NCI-H345 treated with DMSO at 0.1 percent for 48 hours (cell line): ENCODE results near the gene SMO.
"Not testable (repeated sequence)": the region's sequence is repeated elsewhere in the genome, so short reads cannot be mapped to it uniquely, and the experiment has no call there.

Experiments
- DNase-seq: peaks from one replicate; lab custom pipeline; 2025; ENCODE audit not compliant: unreplicated experiment; lab: John Stamatoyannopoulos, UW

SMO gene

DNA sequence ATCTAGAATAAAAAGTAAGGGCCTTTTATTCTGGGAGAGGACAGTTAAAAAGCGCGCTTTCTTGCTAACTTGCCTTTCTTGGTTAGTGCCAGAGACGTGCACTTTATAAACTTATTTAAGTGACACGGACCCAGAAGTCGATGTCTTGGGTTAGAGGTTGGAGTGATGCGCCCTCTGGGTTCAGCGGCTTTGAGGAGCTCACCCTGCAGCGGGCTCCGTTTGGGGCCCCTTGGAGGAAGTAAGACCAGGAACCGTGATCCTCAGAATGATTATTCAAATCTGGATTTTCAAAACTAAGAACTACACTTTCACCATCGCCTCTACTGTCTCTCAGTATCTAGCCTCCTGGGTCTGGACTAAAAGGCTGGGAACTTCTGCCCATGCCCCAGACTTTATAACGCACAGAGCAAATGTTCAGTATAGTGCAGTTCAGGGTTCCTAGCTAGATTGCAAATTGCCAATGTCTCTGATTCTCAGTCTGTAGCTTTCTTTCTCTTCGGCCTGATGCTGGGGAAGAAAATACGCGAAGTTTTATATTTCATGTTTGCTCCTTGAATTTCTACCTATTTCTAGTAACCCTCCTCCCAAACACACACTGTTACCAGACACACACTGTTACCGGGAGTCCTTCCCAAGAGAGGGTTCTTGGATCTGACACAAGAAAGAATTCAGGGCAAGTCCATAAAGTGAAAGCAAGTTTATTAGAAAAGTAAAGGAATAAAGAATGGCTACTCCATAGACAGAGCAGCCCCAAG is 18.6 kb upstream of the SMO start:
- no peak for DNase-seq

DNA sequence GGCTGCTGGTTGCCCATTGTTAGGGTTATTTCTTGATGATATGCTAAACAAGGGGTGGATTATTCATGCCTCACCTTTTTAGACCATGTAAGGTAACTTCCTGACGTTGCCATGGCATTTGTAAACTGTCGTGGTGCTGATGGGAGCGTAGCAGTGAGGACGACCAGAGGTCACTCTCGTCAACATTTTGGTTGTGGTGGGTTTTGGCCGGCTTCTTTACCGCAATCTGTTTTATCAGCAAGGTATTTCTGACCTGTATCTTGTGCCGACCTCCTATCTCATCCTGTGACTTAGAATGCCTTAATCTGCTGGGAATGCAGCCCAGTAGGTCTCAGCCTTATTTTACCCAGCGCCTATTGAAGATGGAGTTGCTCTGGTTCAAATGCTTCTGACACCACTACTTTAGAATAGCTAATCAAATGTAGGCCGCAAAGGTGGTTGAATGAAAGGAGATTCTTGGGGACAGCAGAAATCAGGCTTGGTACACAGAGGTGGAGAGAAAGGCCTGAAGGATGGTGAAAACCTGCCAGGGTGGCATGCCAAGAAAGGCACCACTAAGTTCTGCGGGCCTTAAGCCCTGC is 17.9 kb upstream of the SMO start:
- DNase-seq: no peak

DNA sequence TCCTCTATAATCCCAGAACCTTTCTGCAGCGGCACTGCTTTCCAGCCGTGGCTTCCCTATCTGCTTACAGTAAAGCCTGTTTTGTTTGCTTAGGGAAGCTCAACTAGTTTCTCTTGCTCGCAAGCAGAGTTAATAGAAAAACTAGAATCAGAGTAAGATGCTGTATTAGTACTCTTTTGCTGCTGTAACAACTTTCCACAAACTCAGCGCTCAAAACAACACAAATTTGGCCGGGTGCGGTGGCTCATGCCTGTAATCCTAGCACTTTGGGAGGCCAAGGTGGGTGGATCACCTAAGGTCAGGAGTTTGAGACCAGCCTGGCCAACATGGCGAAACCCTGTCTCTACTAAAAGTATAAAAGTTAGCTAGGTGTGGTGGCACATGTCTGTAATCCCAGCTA is 14.6 kb upstream of the SMO start:
- not testable (repeated sequence) for DNase-seq

DNA sequence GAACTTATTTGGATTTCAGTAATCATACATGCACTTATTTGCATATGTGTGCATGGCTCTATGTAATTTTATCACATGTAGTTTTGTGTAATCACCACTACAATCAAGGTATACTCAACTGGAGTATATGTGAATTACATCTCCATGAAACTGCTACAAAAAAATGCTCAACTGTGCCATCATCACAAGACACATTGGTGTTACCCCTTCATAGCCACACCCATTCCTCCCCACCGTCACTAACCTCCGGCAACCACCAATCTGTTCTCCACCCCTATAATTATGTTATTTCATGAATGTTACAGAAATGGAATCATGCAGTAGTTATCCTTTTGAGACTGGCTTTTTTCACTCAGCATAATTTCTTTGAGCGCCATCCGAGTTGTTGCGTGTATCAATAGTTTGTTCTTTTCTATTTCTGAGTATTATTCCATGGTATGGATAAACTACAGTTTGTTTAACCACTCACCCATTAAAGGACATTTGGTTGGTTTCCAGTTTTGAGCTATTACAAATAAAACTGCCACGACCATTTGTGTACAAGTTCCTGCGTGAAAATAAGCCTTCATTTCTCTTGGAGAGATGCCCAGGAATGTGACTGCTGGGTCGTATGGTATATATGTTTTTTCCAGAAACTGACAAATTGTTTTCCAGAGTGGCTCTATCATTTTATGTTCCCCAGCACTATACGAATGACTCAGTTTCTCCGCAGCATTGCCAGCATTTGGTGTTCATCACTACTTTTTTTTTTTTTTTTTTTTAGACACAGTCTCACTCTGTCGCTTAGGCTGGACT is 11.3 kb upstream of the SMO start:
- no peak for DNase-seq

DNA sequence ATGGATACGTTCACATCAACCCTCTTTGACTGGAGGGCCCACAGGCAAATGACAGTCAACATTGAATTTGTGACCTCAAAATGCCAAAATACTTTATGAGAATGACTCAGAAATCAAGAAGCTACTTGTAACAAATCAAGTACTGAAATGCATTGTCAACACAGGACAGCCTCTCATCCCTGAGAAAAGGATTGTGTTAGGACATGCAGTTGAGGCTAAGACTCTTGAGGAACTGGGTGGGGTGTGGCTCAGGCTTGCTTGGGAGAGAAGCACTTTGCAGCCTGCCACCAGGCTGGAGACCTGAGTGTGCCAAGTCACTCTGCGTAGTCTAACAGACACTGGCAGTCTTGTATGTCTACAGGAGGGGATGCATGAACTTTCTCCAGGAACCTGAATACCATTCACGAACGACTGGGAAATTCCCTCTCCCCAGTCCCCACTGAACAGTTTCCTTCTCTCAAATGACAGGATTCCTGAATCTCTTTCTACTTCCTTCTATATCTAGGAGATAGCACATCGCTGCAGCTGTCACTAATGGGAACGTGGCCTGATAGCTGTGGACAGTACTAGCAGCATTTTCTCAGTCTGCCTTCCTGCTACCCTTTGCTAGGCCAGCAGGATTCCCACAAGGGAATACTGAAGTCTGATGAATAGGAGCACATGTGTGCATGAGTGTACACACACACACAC is 3.3 kb upstream of the SMO start:
- no peak for DNase-seq

DNA sequence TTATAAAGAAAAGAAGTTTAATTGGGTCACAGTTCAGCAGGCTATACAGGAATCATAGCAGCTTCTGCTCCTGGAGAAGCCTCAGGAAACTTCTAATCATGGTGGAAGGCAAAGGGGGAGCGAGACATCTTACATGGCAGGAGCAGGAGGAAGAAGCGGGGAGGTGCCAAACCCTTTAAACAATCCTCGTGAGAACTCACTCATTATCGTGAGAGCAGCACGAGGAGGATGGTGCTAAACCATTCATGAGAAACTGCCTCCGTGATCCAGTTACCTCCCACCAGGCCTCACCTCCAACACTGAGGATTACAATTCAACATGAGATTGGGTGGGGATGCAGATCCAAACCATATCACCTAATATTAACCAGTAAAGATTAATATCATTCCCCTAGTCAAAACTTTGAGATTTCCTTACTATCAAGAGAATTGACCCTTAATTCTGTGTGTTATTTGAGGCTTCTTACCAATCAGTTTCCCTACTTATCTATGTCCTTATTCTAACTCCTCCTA is 1.6 kb upstream of the SMO start:
- no peak for DNase-seq

DNA sequence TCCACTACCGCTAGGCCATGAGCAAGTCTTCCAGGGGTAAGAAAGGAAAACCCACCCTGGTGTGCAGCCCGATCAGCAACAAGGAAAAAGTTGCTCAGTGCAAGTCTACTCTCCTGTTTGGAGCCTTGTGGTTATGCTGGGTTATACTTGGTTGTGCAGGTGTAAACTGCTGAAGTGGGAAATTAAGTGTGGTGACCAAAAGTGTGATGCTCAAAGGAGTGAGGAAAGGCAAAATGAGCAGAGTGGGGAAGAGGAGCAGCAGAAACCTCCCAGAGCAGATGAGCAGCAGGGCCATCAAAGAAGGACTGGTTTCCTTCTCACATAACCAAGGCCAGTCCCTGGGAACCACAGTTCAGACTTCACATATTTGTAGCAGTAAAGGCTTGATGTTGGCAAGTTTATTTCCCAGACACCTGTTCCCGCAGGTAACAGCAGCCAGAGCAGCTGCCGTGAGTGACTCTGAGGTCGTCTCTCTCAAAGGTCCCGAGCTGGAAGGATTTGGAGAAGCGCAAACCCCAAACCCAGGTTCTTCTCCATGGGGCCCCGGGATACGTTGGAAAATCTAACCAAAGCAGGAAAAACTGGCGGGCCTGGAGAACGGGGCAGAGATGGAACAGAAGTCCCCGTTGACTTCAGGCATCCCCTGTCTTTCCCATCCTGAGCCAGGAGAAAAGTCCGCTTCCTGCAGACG is 607 bp upstream of the SMO start:
- no peak for DNase-seq

DNA sequence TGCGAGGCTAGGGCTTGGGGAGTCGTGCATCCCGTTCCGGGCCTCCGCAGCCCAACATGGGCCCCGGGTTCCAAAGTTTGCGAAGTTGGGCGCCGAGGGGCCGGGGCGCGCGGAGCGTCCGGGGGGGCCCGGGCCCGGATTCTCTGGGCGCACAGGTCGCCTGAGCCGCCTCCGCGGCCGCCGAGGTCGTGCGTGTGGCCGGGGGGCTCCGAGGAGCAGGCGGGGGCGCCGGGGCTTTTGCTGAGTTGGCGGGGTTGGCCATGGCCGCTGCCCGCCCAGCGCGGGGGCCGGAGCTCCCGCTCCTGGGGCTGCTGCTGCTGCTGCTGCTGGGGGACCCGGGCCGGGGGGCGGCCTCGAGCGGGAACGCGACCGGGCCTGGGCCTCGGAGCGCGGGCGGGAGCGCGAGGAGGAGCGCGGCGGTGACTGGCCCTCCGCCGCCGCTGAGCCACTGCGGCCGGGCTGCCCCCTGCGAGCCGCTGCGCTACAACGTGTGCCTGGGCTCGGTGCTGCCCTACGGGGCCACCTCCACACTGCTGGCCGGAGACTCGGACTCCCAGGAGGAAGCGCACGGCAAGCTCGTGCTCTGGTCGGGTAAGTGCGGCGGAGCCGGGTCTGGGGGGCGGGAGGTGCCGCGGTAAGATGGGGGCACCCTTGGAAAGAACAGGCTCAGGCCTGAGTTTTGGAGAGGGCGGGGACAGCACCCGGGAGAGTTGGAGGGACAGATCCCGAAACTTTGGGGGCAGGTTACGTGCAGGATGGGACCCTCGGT is 643 bp downstream of the SMO start:
- DNase-seq: no peak

DNA sequence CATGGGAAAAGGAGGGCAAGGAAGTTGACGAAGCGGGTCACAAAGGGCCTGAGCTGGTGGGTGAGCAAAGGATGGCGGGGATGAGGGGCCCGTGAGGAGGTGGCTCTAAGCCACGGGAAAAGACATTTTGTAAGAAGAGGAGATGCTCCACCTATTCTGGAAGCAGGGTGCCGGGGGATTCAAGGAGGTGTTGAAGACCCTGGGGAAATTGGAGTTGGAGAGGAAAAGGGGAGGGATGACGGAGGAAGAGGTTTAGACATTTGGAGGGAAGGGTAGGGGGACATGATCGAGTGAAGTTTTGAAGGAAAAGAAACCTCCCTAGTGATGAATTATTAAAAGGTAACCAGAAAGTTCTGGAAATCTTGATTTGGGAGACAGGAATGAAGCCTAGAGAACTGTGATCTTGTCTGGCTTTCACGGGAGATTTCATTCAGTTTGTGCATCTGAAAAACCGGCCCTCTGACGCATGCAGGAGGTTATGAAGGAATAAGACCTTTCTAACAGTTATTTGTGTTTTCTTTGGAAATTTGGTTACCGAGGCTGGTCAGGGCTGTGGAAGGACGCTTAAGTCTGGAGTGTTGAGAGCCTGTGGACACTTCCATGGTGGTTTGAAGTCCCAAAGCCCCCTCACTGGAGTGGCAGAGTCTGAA is 1.4 kb downstream of the SMO start:
- no peak for DNase-seq

DNA sequence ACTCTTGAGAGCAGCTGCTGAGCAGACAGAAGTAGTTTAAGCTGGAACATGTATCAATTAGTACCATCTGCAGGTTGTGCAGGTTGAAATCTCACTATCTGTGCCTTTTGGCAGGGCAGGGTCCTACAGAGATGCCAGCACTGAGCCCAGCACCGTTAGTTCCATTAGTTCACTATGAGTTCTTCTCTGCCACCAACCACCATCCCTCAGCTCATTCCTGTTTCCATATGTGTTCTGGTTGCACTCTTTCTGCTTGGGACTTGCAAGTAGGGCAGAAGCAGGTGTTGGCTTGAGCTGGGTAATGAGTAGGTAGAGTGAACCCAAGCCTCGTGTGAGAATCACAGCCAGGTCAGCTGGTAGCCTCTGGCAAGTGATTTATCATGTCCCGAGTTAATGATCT is 2.8 kb downstream of the SMO start:
- DNase-seq: no peak

DNA sequence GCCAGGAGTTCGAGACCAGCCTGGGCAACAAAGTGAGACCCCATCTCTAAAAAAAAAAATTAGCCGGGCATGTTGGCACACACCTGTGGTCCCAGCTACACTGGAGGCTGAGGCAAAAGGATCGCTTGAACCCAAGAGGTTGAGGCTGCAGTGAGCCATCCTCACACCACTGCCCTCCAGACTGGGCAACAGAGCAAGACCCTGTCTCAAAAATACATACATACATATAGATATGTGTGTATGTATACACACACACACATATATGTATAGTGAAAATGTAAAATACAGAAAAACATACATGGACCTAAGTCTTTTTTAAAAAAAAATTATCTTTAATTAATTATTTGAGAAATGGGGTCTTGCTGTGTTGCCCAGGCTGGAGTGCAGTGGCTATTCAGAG is 5.5 kb downstream of the SMO start:
- no peak for DNase-seq

DNA sequence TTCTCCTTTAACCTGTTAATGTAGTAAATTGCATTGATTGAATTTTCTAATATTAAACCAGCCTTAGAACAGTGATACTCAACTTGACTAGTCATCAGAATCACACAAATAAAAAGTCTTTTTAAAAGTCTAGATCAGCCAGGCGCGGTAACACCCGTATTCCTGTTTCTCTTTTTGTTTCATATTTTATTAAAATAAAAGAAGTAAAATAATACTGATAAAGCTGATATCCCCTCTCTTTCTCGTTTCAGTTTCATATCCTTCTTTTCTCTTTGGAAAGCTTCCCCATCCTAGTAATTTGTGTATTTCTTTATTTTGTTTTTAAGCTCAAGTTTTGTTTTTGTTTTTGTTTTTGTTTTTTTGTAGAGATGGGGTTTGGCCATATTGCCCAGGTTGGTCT is 9.3 kb downstream of the SMO start:
- DNase-seq: no peak

DNA sequence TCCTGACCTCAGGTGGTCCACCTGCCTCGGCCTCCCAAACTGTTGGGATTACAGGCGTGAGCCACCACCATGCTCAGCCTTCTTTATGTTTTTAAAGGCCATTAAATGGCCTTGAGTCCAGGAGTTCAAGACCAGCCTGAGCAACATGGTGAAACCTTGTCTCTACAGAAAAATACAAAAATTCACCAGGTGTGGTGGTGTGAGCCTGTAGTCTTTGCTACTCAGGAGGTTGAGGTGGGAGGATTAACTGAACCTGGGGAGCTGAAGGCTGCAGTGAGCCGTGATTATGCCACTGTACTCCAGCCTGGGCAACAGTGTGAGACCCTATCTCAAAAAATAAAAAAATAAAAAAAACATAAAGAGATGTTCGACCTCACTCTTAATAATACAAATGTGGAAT is 11.0 kb downstream of the SMO start:
- DNase-seq: no peak

DNA sequence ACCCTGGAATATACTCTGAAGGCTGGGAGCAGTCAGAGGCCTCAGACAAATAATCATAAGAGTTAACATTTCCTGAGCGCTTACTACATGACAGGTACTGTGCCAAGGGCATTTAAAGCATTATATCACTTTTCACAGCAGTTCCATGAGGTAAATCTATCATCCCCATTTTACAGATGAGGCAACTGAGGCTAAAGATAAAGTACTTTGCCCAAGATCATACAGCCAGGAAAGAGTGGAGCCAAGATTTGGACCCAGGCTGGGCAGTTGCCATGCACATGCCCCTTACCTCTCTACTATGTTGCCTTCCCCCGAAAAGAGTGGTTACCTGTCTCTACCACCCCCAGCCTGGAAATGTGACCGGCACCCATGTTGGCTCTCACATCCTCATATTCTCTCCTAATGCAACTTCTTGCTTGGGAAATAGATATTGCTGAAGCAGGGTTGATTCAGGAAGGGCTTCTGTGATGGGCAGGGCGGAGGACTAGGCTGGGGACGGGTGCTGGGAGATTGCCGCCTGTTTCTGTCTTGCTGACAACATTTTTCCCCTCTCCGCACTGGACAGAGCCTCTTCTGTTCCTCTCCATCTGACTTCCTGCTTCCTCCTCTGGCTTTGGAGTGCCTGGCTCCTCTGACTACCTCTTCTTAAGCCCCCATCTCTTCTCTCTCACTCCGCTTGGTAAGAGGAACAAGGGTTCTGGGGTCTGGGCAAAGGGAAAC is 13.8 kb downstream of the SMO start:
- no peak for DNase-seq

DNA sequence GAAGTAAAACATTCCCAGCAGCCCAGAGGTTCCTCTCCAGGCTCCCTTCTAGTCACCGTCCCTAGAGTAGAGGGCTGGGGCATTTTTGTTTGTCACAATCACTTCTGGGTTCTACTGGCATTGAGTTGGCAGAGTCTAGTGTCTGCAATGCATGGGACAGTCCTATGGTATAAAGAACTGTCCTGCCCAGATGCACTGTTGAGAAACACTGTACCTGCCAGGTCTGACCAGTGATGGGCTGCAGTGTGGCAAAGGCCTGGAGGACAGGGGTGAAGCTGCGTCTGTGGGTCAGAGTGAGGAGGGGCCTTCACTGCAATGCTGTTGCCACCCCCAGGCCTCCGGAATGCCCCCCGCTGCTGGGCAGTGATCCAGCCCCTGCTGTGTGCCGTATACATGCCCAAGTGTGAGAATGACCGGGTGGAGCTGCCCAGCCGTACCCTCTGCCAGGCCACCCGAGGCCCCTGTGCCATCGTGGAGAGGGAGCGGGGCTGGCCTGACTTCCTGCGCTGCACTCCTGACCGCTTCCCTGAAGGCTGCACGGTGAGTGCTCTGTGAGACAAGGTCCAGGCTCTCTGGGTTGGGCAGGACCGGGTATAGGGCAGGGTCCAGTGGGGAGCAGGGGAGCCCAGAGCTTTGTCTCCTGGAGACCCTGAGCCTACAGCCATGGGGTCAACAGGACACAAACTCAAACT is 14.8 kb downstream of the SMO start:
- no peak for DNase-seq

DNA sequence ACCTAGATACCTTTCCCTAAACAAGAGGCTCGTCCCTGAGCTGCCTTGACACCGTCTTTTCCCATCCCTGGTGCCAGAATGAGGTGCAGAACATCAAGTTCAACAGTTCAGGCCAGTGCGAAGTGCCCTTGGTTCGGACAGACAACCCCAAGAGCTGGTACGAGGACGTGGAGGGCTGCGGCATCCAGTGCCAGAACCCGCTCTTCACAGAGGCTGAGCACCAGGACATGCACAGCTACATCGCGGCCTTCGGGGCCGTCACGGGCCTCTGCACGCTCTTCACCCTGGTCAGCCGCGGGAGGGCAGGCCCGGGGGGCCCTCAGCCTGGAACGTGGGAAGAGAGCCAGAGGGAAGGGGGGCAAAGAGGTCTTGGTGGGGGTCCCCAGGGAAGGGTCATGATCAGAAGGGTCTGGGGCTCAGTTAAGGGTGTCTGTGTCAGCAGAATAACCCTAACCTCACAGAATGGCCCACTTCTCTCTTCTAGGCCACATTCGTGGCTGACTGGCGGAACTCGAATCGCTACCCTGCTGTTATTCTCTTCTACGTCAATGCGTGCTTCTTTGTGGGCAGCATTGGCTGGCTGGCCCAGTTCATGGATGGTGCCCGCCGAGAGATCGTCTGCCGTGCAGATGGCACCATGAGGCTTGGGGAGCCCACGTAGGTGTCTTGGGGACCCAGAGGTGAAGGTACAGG is 16.8 kb downstream of the SMO start:
- no peak for DNase-seq

DNA sequence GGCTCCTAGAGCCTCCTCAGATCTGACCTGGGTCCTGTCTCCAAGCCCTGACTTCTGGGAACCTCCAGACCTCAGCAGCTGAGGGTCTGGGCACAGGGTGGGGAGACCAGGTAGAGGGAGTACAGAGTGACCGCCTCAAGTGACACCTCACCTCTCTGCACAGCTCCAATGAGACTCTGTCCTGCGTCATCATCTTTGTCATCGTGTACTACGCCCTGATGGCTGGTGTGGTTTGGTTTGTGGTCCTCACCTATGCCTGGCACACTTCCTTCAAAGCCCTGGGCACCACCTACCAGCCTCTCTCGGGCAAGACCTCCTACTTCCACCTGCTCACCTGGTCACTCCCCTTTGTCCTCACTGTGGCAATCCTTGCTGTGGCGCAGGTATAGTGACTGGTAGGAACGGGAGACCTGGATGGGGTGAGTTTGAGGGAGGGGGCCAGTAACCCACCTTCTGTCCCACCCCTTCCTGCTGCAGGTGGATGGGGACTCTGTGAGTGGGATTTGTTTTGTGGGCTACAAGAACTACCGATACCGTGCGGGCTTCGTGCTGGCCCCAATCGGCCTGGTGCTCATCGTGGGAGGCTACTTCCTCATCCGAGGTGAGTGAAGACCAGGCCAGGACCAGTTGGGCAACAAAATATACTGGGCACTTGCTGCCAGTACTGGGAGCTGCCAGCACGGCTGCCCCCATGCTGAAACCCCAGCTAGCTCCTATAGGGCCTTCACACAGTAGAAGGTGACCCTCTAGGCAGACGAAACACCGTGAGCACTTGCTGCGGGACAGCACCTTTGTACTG is 17.8 kb downstream of the SMO start:
- no peak for DNase-seq
